T1000 (cell line): ENCODE measurements around the gene ZBTB7A.

Experiments used
- DNase-seq: peaks from one replicate; lab custom pipeline; 2025; ENCODE audit warnings: mixed read lengths; lab: John Stamatoyannopoulos, UW

ZBTB7A gene

DNA sequence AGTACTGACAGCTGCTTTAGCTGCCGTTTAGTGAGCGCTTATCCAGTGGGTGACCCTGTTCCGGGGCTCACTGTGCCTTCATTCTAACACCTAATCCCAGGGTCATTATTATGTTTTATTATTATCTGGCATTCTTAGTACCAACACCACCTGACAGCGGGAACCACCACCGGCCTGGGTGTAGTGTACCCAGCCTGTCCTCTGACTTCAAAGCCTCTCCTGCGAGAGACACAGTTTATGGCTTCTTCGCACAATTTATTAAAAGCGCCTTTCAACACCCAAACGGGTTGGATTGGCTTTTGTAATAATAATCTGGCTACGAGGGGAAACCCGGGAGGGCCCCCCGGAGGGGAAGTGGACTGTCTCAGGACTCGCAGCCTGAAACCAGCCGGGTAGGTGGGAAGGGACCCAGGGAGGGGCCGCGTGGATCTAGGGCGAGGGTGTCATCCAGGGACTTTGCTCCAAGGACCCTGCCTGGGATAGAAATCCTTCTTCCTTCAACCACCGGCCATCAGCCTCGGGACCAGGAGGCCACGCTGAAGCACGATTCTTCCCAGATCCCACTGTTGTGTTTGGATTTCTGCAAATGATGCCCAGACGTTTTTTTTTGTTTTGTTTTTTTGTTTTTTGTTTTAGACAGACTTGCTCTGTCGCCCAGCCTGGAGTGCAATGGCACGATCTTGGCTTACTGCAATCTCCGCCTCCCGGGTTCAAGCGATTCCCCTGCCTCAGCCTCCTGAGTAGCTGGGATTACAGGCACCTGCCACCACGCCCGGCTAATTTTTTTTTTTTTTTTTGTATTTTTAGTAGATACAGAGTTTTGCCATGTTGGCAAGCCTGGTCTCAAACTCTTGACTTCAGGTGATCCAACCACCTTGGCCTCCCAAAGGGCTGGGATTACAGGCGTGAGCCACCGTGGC lies 1.6 kb upstream of the ZBTB7A start:
- no peak for DNase-seq

DNA sequence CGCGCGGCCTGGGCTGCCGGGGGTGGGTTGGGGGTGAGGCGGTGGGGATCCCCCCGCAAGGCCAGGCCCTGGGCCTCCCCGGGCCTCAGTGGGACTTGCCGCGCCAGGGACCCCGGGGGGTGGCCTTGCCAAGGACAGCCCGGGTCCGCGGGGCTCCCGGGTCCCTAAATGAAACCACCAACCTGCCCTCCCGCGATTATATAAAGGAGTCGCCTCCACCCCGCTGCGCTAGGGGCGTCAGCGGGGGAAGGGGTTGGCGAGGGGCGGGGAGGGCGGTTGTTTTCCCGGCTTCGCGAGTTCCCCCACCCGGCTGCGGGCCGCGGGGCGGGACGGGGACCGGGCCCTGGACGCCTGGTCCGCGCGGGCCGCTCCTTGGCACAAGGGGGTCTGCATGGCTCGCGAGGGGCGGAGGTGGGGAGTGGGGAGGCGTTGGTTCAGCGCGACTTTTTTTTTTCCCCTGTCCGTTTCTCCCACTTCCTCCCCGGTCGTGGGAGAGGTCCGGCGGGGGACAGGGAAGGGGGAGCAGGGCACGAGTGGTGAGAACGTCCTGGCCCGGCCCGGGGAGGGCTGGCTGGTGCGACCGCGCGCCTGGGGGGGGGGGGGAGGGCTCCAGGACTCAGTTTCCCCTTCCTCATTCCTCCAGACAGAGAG lies 822 bp upstream of the ZBTB7A start:
- no peak for DNase-seq

DNA sequence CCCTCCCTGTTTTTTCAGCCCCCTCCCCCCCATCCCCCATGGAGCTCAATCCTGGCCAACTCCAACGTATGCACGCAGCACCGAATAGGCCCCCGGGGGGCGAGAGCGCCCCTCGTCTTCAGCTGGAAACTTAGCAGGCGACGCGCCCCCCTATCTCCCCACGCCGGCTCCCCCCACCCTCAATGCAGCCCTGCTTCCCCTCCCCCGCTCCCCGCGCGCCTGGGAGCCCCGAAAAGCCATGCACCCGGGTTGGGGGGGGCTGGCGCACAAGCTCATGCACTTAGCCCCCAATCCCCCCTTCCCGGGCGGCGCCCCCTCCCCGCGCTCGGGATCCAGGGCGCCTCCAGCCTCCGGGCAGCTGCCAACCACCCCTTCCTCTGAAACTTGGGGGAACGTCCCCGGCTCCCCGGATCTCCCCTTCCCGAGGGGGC lies 508 bp downstream of the ZBTB7A start:
- no peak for DNase-seq

DNA sequence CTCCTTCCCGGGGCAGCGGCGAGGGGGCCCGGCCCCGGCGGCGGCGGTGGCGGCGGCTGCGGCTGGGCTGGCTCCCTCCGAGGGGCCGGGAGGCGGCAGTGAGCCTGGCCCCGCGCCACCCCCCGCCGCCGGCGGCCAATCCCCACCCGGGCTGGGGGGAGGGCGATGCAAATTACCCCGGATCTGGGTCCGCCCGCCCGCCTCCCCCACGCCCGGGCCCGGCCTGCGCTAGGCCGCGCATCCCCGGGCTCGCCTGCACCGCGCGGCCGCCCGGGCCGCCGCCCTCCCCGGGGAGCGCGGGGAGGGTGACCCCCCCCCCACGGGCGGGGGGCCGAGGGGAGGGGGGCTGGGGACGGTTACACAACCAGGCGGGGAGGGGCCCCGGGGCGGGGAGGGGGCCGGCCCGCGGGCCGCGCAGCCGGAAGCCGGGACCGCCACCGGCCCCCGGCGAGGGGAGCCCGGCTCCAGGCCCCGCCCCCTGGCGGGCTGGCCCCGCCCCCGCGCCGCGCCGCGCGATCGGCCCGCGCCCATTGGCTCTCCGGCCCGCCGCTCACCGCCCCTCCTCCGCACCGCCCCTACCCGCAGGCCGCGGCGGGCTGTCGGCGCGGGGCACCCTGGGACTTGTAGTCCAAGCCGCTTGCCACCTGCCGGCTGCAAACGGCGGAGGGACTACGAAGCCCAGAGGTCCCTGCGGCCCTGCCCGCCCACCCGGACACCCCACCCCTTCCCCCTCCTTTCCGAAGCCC lies 1.1 kb downstream of the ZBTB7A start:
- peak; percentile 94 for DNase-seq

DNA sequence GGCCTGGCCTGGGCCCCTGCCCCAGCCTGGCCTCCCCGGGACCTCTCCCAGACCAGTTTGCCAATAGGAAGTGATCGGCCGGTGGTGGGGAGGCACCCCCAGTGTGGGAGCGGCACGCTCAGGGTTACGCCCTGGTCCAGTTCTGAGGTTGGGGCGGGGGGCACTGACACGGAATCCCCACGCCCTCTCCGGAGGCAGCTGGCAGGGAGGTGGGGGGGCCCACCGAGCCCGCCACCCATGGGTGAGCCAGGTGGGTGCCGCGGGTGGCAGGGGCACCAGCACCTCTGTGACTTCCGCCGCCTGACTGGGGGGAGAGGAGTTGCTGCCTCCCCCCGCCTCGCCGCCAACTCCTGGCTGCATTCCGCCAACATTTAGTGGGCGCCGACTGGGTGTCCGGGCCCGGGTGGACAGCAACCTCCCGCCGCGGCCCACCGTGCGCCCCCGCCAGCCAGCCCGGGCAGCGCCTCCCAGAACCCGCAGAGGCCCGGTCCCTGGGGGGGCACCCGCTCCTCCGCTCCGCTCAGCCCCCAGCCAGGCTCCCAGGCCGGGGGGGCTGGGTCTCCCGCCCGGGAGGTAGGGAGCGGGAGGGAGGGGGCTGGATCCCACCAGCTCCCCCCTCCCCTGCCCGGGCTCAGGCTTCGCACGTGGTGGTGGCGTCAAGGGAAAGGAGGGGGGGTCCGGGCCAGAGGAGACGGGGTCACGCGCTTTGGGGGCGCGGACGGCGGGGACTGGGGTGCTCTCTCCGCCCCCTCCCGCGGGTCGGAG lies 2.0 kb downstream of the ZBTB7A start:
- no peak for DNase-seq

DNA sequence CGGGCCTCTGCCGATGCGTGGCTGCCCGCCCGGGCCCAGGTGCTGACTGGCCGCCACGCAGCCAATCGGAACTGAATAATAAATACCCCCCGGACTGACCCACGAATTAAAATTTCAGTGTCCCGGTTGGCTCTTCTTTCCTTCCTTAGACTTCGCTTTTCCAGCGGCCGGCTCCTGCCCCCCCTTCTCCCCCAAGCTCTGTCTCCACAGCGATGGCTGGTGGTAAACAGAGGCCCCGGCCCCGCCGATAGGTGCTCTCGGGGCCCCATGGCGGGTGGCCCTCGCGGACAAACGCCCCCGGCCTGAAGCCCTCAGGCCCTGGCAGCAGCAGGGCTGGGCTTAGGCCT lies 2.6 kb downstream of the ZBTB7A start:
- peak; percentile 23 for DNase-seq

DNA sequence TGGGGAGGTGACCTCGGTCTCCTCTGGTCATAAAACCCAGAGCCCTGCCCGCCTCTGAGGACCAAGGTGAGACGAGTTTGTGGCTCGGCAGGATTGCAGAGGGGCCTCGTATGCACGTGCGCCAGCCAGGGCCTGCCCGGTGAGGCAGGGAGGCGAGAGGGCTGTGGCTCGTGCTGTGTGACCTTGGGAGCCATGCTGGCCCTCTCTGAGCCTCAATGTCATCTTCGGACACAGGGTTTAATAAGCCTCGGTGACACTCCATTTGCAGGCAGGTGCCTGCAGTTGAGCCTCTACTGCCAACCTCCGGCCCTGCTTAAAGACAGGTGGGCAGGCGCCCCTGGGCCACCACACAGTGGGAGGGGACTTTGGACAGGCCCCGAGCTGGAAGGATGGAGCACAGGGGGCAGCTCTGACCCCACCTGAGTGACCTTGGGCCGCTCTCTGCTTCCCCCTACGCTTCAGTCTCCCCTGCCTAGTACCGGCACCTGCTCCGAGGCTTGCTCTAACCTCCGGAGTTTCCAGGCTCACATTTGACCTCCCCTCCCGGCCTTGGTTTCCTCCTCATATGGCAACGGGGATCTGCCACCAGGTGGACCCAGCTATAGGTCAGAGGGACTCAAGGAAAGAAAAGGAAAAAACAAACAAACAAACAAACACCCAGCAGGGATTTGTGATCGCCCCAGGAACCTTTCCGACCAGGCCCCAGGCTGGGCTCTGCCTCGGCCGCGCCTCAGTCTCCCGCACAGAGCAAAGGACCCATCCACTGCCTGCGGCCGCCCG lies 3.1 kb downstream of the ZBTB7A start:
- DNase-seq = no peak

DNA sequence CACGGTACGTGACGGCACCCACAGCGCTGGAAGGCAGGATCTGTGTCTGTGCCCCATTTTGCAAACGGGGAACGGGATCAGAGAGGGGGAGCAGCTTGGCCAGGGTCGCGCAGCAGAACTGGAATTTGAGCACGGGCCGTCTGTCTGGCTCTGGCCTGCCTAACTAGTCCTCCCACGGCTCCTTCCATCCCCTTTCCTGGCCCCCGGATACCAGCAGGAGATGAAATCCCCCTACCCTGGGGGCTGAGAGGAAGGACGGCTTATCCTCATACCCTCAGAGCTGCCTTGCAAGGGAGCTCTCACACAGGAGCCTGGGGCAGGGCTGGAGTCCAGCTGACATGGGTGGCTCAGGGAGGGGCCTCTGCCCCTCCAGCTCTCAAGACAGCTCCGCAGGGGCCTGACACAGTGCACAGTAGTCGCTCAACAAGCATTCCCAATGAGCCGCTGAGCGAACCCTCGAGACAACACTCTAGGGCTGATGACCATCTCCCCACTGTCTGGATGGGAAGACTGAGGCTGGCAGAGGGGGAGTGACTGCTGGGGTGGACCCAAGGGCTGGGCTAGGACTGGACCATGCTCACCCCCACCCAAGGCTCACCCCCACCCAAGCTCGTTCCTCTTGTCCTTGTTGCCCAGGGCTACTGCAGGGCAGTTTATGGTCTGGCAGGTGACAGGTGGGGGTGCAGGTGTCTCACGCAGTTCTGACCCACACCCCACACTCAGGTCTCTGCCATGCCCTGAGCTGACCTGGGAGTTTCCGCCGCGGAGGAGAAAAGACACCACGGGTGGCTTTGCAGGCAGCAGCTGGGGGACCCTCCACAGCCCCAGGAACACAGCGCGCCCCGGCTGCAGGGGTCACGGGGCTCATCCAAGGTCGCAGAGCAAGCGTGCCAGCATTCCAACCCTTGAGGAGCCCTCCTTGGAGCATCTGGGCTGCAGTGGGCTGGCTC lies 4.0 kb downstream of the ZBTB7A start:
- no peak for DNase-seq

DNA sequence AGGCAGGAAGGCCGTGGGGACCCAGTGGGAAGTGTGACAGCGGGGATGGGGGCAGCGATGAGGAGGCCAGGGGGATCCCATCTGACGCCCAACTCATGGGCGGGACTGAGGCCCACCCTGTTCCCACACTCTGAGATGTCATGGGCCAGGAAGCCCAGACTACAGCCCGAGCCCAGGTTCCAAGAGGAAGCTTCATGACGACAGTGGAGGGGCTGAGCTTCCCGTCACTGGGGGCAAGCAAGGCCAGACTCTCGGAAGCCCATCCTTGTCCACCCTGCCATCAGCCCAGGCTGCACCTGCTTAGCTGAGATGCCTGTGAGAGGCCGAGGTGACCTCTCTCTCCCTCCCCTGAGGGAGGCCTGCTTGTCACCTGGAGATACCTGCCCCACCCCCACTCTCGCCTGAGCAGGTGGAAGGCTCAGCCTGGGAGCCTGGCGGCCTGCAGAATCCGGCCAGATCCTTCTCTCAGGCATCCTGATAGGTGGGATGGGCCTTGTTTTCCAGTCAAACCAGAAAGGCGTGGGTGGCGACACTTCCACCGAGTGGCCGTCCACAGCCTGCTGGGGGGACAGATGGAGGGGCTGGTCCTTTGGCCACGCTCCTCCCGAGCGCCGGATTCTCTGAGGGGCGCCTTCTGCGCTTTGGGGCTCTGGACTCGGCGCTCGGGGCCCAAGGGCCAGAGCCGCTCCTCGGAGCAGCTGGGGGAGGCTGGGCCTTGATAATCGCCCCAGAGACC lies 4.8 kb downstream of the ZBTB7A start:
- no peak for DNase-seq

DNA sequence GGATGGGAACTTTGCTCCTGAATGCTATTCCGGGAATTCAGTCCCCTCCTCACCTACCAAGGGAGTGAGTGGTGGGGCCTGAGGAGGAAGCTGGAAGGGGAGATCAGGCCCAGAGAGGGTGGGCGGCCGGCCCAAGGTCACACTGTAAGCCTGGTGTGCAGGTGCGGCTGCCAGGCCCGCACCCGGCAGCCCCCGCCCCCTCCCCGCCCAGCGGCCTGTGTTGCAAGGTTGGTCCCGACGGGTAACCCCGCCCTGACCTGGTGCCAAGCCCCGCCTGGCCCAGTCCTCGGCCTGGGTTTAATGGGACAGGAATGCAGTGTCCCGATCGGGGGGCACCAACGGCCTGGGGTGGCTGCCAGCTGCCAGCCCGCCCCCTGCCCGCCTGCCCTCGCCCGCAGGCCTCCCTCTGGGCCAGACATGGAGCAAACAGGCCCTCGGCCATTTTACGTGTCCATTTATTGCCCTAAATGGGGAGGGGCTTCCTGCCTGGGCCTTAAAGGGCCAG lies 5.5 kb downstream of the ZBTB7A start:
- DNase-seq = peak; percentile 38

DNA sequence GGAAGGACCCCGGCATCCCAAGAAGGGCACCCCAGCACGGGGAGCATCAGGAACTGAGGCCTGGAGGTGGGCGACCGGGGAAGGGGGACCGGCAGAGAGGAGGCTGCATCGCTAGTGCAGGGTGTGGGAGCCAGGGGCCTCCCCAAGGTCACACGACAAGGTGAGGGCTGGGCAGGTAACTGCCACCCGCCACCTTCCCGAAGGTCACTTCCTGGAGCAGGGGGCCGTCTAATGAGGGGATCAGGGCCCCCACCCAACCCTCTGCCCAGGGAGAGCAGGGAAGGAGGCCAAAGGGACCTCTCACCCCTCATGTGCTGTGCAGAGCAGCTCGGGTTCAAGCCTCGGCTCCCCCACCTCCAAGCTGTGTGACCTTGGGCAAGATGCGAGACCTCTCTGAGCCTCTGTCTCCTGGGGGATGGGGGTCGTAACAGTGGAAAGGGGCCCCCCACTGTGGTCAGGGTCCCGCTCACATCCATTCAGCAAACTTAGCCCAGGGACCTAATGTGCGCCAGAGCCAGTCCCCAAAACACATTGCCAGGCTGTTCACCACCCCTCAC lies 6.0 kb downstream of the ZBTB7A start:
- DNase-seq = no peak

DNA sequence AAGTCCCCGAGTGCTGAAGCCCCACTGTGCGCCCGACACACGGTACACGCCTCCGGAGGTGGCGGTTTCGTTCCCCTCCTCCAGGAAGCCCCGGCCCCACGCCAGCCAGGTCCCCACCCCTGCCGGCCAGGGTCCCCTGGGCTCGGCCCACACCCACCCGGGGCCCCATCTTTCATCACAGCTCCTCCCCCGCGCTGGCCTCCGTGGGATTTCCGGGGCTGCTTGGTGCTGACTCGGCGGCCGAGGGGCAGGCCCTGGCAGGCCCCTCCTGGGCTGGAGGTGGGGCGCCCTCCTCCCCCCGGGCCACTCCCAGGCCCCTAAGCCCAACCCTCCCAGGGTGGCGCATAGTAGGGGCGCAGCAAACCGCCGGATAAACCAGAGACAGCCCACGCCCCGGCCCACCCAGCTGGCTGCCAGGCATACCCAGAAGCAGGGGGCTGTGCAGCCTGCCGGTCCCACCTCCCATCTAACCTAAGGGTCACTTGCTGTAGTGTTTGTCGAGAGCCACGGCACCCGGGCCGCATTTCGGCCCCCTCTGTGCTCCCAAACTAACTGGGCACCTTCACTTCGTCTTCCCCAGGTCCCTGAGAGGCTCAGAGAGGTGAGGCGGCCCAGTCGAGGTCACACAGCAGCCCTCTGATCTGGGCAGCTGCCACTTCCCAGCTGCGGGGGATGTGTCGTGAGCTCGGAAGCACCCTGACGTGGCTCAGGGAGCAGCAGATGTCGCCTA lies 6.6 kb downstream of the ZBTB7A start:
- DNase-seq = no peak

DNA sequence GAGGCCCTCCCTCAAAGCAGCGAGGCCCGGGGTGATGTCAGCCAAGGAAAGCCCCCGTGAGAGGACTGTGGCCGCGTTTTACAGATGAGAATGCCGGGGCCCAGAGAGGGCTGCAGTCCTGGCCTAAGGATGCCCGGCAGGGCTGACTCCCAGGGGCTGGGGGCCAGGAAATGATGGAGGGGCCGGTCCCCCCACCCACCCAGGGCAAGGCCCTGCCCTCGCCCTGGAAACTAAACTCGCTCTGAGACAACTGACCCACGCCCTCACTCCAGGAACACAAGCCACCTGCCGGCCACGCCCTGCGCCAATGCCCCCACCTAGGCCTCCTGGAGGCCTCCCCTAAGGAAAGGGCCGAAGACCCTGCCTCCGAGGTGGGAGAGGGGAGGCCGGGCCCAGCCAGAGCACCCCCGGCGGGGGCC lies 7.2 kb downstream of the ZBTB7A start:
- DNase-seq = no peak

DNA sequence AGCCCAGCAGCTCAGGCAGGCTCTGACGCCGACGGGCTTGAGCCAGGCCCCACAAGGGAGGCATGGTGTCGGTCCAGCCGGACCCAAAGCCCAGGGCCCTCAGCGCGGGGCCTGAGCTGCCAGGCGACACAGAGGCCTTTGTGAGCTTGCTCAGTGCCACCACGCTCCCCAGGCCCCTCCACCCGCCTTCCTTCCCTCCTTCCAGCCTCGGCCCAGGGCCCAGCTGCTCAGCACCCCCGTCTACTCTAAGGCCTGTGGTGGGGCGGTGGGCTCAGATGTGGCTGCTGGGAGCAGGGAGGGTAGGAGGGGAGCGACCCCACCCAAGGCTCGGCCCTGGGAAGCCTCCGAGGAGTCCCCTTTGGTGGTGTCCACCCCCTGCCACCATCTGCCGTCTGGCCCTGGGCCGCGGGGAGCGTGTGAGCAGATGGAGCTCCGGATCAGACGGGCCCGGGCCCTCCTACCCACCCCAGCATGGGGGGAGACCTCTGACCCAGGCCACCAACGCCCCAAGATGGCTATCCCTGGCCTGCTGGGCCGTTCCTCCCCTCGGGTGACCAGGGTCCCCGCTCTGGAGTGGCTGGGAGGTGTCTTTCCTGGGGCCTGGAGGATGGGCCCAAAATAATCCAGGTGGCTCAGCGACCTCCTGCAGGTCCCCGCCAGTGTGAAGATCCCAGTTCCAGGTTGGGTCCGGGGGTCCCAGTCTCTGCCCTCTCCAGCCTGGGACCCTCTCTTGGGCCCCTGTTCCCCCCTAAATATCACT lies 7.8 kb downstream of the ZBTB7A start:
- DNase-seq = no peak

DNA sequence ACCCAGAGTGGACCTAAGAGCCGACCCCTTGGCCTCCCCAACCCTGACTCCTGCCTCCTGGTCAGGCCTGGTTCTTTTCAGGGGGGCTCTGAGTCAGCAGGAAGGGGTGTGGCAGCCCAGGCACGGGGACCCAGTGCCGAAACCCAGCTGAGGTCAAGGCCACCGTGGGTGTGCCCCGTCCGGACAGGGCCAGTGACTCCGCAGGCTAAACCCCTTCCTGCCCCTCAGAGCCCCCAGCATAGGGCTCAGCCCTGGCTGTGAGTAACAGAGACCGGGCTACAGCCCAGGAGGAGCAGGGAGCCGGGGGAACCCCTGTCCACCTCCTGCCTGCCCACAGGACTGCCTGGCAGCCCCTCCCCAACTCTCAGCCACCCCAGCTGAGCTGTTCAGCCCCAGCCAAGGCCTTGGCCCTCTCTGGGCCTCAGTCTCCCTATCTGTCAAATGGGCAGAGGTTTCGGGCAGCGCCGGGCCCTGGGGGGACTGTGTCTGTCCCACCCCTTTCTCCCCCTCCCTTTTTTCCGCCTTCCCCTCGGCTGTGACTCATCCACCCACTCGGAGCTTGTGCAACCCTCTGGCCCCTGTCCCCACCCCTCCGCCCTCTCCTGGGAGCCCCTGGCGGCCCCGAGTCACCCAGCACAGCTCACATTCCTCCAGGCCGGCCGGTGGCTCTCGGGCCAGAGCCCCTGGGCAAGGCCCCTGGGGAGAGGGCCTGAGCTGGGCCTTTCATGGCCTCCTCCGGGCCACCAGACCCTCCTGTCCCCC lies 8.6 kb downstream of the ZBTB7A start:
- peak; percentile 74 for DNase-seq

DNA sequence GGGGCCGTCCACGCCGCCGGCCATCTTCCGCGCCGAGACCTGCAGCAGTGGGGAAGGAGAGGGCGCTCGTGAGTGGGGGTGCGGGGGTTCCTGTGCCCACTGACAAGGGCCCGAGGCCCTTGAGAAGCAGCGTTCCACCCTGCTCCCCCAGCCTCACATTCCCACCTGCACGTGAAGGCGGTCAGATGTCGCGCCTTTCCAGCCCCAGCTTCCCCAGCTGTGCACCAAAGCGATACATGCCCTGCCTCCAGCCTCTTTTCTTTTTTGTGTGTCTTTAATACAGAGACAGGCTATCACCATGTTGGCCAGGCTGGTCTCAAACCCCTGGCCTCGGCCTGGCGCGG lies 11.5 kb downstream of the ZBTB7A start:
- DNase-seq = no peak
